ENCODE data around the gene HMGCL.

HMGCL gene

DNA sequence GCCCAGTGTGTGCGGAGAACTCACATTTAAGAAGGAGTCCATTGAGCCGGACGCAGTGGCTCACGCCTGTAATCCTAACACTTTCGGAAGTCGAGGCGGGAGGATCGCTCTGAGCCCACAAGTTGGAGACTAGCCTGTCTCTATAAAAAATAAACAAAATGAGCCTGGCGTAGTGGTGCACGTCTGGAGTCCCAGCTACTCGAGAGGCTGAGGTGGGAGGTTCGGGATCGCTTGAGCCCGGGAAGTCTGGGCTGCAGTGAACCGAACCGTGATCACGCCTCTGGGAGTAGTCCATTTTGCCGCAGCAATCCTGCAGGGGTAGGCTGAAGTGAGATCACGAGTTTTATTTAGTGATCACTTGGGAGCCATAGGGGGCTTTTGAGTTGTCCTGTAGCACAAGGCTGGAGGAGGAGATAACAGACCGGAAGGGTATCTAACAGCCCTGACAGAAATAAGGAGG is 43.4 kb upstream of the HMGCL start:
- peaks cover 6% of the 10 kb centered on the region; the same call in 1 of the 2 replicates for H3F3A ChIP-seq (ENCODE audit: insufficient read depth, low read length)
- H3K4me1 ChIP-seq (ENCODE audit: low read length) = peaks cover 26% of the 10 kb centered on the region
- H3K9me3 ChIP-seq (replicated peaks; ENCODE audit: insufficient read depth, low read length) = no peaks in the 10 kb centered on the region
- no peaks in the 10 kb centered on the region for H3K9me2 ChIP-seq (replicated peaks; ENCODE audit: insufficient read depth, low read length)
- peak overlapping the region; percentile 60; the same call in 1 of the 2 replicates for H2AFZ ChIP-seq (ENCODE audit: low read length)
- no peaks in the 10 kb centered on the region for H3K27me3 ChIP-seq (replicated peaks; ENCODE audit: insufficient read depth, low read length)
- H3K4me2 ChIP-seq (ENCODE audit: low read depth, low read length) = peak overlapping the region; percentile 63; the same call in 1 of the 2 replicates
- TF ChIP-seq, protein P1, sequence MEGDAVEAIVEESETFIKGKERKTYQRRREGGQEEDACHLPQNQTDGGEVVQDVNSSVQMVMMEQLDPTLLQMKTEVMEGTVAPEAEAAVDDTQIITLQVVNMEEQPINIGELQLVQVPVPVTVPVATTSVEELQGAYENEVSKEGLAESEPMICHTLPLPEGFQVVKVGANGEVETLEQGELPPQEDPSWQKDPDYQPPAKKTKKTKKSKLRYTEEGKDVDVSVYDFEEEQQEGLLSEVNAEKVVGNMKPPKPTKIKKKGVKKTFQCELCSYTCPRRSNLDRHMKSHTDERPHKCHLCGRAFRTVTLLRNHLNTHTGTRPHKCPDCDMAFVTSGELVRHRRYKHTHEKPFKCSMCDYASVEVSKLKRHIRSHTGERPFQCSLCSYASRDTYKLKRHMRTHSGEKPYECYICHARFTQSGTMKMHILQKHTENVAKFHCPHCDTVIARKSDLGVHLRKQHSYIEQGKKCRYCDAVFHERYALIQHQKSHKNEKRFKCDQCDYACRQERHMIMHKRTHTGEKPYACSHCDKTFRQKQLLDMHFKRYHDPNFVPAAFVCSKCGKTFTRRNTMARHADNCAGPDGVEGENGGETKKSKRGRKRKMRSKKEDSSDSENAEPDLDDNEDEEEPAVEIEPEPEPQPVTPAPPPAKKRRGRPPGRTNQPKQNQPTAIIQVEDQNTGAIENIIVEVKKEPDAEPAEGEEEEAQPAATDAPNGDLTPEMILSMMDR (IDR thresholded peaks at IDR 0.05; ENCODE audit: low read length) = no peak
- no peak for DNase-seq
- H3K36me3 ChIP-seq (replicated peaks; ENCODE audit: insufficient read depth, low read length) = no peaks in the 10 kb centered on the region; the same call in 1 of the 2 replicates
- no peak overlapping the region for H3K4me3 ChIP-seq (ENCODE audit: low read length)
- H3K79me2 ChIP-seq (ENCODE audit: low read length) = peaks cover 19% of the 10 kb centered on the region
- no peaks in the 10 kb centered on the region for H4K20me1 ChIP-seq (ENCODE audit: insufficient read depth, low read length)
- no peak overlapping the region for H3K9ac ChIP-seq (ENCODE audit: low read length)
- no peak overlapping the region for H3K27ac ChIP-seq (ENCODE audit: low read length)

GRCh38 chr1:23867895-23868556 is 42.8 kb upstream of the HMGCL start, which contains the start of gene FUCA1:
FUCA1 (minus strand) TSS chr1:23868290; CDS start chr1:23868286, 4 bp downstream.
- no peaks in the 10 kb centered on the region for H4K20me1 ChIP-seq (ENCODE audit: insufficient read depth, low read length)
- peak within 1 kb of the TSS; percentile 75 for H2AFZ ChIP-seq (ENCODE audit: low read length)
- H3K9me2 ChIP-seq (replicated peaks; ENCODE audit: insufficient read depth, low read length) = no peaks in the 10 kb centered on the region
- H3K4me1 ChIP-seq (ENCODE audit: low read length) = peaks cover 26% of the 10 kb centered on the region
- peak within 1 kb of the TSS; percentile 75 for H3K4me2 ChIP-seq (ENCODE audit: low read depth, low read length)
- peaks cover 19% of the 10 kb centered on the region for H3K79me2 ChIP-seq (ENCODE audit: low read length)
- no peaks in the 10 kb centered on the region for H3K27me3 ChIP-seq (replicated peaks; ENCODE audit: insufficient read depth, low read length)
- no peaks in the 10 kb centered on the region for H3K9me3 ChIP-seq (replicated peaks; ENCODE audit: insufficient read depth, low read length)
- H3K27ac ChIP-seq (ENCODE audit: low read length) = peak within 1 kb of the TSS; percentile 14; the same call in 1 of the 2 replicates
- DNase-seq = peak; percentile 96
- H3K9ac ChIP-seq (ENCODE audit: low read length) = peak within 1 kb of the TSS; percentile 43; the same call in 1 of the 2 replicates
- H3K4me3 ChIP-seq (ENCODE audit: low read length) = peak within 1 kb of the TSS; percentile 69
- H3K36me3 ChIP-seq (replicated peaks; ENCODE audit: insufficient read depth, low read length) = no peaks in the 10 kb centered on the region; the same call in 1 of the 2 replicates
- H3F3A ChIP-seq (ENCODE audit: insufficient read depth, low read length) = peaks cover 6% of the 10 kb centered on the region; the same call in 1 of the 2 replicates
- TF ChIP-seq, protein P1 (IDR thresholded peaks at IDR 0.05; ENCODE audit: low read length) = peak; percentile 83
- no peak for TF ChIP-seq EZH2phosphoT487 (IDR thresholded peaks at IDR 0.05; ENCODE audit: low read length)

- peak; percentile 49 for DNase-seq
- Histone ChIP-seq H3K36me3 (replicated peaks; ENCODE audit: insufficient read depth, low read length) (no peaks in the 10 kb centered on the region; the same call in 1 of the 2 replicates), H3K79me2 (ENCODE audit: low read length) (peaks cover 19% of the 10 kb centered on the region), H3K9me2 (replicated peaks; ENCODE audit: insufficient read depth, low read length) (no peaks in the 10 kb centered on the region), H3K4me2 (ENCODE audit: low read depth, low read length) (peak overlapping the region; percentile 75), H2AFZ (ENCODE audit: low read length) (peak overlapping the region; percentile 75), H3K27ac (ENCODE audit: low read length) (peak overlapping the region; percentile 14; the same call in 1 of the 2 replicates), H3K4me3 (ENCODE audit: low read length) (peak overlapping the region; percentile 69), H4K20me1 (ENCODE audit: insufficient read depth, low read length) (no peaks in the 10 kb centered on the region), H3F3A (ENCODE audit: insufficient read depth, low read length) (peaks cover 6% of the 10 kb centered on the region; the same call in 1 of the 2 replicates), H3K27me3 (replicated peaks; ENCODE audit: insufficient read depth, low read length) (no peaks in the 10 kb centered on the region), H3K4me1 (ENCODE audit: low read length) (peaks cover 26% of the 10 kb centered on the region), H3K9me3 (replicated peaks; ENCODE audit: insufficient read depth, low read length) (no peaks in the 10 kb centered on the region), H3K9ac (ENCODE audit: low read length) (peak overlapping the region; percentile 43; the same call in 1 of the 2 replicates)
- TF ChIP-seq, protein P1 (IDR thresholded peaks at IDR 0.05; ENCODE audit: low read length) = no peak
- no peak for TF ChIP-seq EZH2 (optimal IDR thresholded peaks at IDR 0.05; ENCODE audit: low read depth, low read length)
- TF ChIP-seq EZH2phosphoT487 (IDR thresholded peaks at IDR 0.05; ENCODE audit: low read length) = no peak
Observed at GRCh38 chr1:23867542-23867894, 42.3 kb upstream of the HMGCL start.

Data from MM.1S (cell line).